B cell (primary cell): Measurements from ENCODE around the gene MTERF4.

Experiments
- CTCF ChIP-seq: fragments of 200-600 bp; IDR thresholded peaks from one replicate; pipeline ENCODE4 v1.8.0; 2022; ENCODE audit warnings: antibody characterized with exemption, mild to moderate bottlenecking
- EZH2 ChIP-seq: IDR thresholded peaks from 2 replicates; pipeline ENCODE4 v1.6.1; 2012; ENCODE audit warnings: borderline replicate concordance, low read depth, mild to moderate bottlenecking, moderate library complexity, low read length; ENCODE audit not compliant: insufficient read depth, poor library complexity, severe bottlenecking

- TF ChIP-seq CTCF (no peak), EZH2 (no peak)
These were observed 35.4 kb upstream of the MTERF4 start for GRCh38 chr2:241137276-241138190.
